Measurements from ENCODE around the gene ALG9.

Gene ALG9

DNA sequence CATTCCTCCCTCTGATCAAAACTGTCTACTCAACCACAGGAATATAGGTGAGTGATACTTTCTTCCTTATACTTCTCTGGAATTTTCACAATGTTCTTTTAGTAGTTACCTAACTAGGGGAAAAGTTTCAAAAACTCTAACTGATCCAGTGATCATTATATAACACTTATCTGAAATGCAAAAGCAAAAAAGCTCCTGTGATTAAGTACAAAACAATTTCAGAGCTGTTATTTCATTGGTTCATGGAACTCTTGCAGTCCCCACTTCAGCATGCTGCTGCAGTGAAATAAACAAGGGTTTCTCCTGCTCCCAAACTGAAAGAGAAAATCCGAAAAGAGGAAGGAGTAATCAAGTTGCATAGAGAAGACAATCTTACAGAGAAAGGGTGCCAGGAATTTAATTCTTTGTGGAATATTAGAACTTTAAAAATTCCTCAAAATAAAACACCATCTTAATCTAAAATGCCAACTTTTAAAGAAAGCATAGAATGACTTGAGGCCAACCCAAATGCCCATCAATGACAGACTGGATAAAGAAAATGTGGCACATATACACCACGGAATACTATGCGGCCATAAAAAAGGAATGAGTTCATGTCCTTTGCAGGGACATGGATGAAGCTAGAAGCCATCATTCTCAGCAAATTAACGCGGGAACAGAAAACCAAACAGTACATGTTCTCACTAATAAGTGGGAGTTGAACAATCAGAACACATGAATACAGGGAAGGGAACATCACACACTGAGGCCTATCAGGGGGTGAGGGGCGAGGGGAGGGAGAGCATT lies 125.5 kb downstream of the ALG9 start:
- Mint-ChIP-seq H3K36me3 (peaks cover 64% of the 10 kb centered on the region), H3K4me1 (no peaks in the 10 kb centered on the region), H3K9me3 (no peaks in the 10 kb centered on the region), H3K27me3 (no peaks in the 10 kb centered on the region), H3K4me3 (no peak overlapping the region), H3K27ac (no peak overlapping the region)
- DNase-seq, result no peak
- CTCF ChIA-PET, result no interaction called here

DNA sequence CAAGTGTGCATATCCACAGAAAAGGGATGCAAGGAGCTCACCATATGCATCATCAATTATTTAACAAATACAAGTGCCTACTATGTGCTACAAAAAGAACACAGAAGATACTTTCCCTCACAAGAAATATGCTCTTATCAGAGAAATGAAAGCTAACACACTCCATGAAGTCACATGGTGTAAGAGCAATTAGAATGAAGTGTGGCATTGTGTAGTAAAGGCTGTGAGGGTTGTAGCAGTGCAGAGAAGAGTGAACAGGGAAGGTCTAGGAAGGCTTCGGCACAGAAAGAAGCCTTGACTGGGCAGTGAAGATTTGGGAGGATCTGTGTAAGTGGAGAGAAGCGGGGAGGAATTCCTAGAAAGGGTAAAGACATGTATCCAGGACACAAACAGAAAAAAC lies 127.7 kb downstream of the ALG9 start:
- H3K36me3 Mint-ChIP-seq, result peaks cover 63% of the 10 kb centered on the region
- no peaks in the 10 kb centered on the region for H3K9me3 Mint-ChIP-seq
- no peaks in the 10 kb centered on the region for H3K4me1 Mint-ChIP-seq
- CTCF ChIA-PET, result interaction anchor here (2.0 kb wide), 1 partner anchor 139 kb away, joined by 10 read pairs; no protein-coding TSS in a partner anchor
- no peaks in the 10 kb centered on the region for H3K27me3 Mint-ChIP-seq
- no peak overlapping the region for H3K4me3 Mint-ChIP-seq
- DNase-seq, result no peak
- H3K27ac Mint-ChIP-seq, result no peak overlapping the region

DNA sequence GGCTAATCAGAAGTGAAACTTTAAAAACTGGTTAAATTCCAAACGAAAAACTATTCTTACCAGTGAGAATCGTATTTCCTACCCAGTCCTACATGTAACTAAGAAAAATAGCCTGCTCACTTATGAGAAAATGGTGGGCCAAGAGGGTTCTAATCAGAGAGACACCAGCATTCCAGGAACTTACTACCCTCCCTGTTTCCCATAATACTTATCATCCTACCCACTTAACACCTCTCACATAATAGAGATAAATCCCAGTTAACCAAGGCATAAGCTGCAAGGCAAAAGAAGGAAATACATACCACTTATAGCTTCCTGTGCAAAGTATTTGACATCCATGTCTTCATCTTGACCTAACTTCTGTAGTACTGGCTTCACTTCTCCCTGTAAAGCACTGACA lies 129.6 kb downstream of the ALG9 start:
- H3K27ac Mint-ChIP-seq, result no peak overlapping the region
- no peaks in the 10 kb centered on the region for H3K27me3 Mint-ChIP-seq
- DNase-seq, result no peak
- no peak overlapping the region for H3K4me3 Mint-ChIP-seq
- peaks cover 59% of the 10 kb centered on the region for H3K36me3 Mint-ChIP-seq
- CTCF ChIA-PET, result interaction anchor here (2.0 kb wide), 1 partner anchor 137 kb away, joined by 10 read pairs; no protein-coding TSS in a partner anchor
- peaks cover 1% of the 10 kb centered on the region for H3K4me1 Mint-ChIP-seq
- no peaks in the 10 kb centered on the region for H3K9me3 Mint-ChIP-seq

DNA sequence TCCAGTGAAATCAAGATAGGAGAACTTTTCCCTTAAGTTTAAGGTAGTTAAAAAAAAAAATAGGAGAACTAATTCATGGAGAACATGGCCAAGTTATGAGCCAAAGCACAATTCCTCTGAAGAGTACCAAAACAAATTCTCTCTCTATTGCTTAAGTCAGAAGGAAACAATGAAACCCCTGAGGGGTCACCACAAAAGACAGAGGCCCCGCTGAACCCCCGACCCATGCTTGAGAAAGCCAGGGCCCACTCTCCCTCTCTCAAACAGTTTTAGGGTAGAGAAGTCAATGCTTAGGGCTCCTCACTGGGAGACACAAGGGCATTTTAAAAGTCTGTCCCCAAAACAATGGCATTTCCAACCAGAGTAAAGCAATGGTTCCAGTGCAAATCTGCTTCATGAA lies 132.1 kb downstream of the ALG9 start:
- peaks cover 2% of the 10 kb centered on the region for H3K4me1 Mint-ChIP-seq
- no peak overlapping the region for H3K4me3 Mint-ChIP-seq
- CTCF ChIA-PET, result interaction anchor here (0.6 kb wide), 1 partner anchor 664 kb away, joined by 3 read pairs; no protein-coding TSS in a partner anchor
- peaks cover 42% of the 10 kb centered on the region for H3K36me3 Mint-ChIP-seq
- no peak overlapping the region for H3K27ac Mint-ChIP-seq
- DNase-seq, result no peak
- no peaks in the 10 kb centered on the region for H3K9me3 Mint-ChIP-seq
- no peaks in the 10 kb centered on the region for H3K27me3 Mint-ChIP-seq

DNA sequence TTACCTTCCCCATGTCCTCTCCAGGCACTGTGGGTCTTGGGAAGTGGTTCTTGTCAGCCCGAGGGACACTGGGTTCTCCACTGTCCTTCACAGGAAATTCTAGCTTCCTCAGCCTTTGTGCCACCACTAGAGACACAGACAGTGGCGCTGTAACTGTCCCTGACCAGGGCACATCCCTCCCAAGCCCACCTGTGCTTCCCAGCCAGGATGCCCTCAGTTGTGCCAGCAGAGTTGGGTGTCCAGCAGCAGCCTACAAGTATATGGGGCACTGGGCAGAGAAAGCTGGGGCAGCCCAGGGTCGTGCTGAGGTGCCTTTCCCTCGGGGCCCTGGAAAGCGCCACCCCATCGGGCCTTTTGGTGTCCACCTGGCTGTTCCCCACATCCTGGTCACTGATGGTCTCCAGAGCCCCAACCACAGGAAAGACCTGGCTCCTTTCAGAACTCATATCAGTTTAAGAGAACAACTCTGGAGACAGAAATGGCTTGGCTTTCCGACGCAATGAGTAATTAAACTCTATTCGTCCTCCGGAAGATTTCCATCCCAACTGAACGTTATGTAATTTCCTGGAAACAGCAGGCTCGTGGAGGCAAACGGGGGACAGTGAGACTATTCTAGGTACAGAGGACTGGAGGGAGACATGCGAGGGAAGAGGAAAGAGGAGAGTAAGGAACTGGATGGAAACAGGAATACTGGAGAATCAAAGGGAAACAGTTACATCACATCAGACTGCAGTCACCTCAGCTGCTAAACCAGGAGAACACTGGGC lies 133.8 kb downstream of the ALG9 start:
- Mint-ChIP-seq H3K9me3 (no peaks in the 10 kb centered on the region), H3K27ac (no peak overlapping the region), H3K4me1 (peaks cover 2% of the 10 kb centered on the region), H3K4me3 (no peak overlapping the region), H3K36me3 (peaks cover 30% of the 10 kb centered on the region), H3K27me3 (no peaks in the 10 kb centered on the region)
- CTCF ChIA-PET, result no interaction called here
- no peak for DNase-seq

DNA sequence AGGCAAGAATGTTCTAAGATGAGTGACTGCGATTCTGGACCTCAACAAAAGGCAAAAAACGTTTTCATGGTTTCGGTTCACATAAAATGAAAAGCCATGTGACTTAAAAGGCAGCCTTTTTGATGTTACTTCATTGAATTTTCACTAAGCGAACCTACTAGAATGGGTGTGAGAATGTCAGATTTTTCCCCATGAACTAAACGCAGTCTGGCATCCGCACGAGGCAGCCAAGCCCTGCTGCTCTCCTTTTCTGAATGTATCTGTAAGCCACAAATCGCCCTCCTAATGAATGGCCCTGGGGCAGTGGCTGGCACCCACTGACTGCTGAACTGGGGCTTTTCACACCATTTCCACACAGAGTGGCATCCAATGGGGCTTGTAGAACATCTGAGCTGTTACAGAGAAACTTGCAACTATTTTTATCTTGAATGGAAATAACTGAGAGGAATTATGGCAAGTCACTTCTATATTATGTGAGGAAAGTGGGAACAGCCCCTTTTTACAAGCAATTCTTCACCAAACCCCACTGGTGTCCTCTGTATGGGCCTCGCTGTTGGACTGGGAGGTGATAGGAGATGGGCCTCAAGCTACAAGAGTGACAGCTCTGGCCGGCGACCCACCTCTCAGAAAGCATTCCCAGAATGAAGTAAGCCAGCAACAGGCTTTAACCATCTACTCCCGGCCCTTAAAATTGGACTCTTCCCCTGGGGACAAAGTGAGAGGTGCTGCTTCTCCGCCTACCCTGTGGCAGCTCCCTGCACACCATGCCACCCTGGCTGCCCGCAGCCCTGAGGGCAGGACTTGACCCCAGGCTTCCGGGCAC lies 134.5 kb downstream of the ALG9 start:
- Mint-ChIP-seq H3K27ac (no peak overlapping the region), H3K4me3 (no peak overlapping the region), H3K27me3 (no peaks in the 10 kb centered on the region), H3K9me3 (no peaks in the 10 kb centered on the region), H3K4me1 (peaks cover 2% of the 10 kb centered on the region), H3K36me3 (peaks cover 26% of the 10 kb centered on the region)
- no peak for DNase-seq
- CTCF ChIA-PET, result no interaction called here
